Loucy (cell line): ENCODE results near the gene LBH.

ENCODE experiments used
- H2AFZ ChIP-seq: fragments of 200-600 bp; sonication (generic); 2 replicates; pipeline ENCODE4 v1.6.0; 2016; ENCODE audit warnings: antibody characterized with exemption, mild to moderate bottlenecking, low read length, moderate library complexity
- H3F3A ChIP-seq: fragments of 200-600 bp; 2 replicates; pipeline ENCODE4 v1.6.0; 2016; ENCODE audit warnings: antibody characterized with exemption, low read depth, mild to moderate bottlenecking
- H3K27me3 ChIP-seq: fragments of 200-600 bp; sonication (generic); 2 replicates; pipeline ENCODE4 v1.6.1; 2014; ENCODE audit warnings: low read length, mild to moderate bottlenecking; ENCODE audit not compliant: insufficient read depth, poor library complexity, severe bottlenecking
- H3K36me3 ChIP-seq: fragments of 200-600 bp; sonication (generic); 2 replicates; pipeline ENCODE4 v1.6.1; 2016; ENCODE audit warnings: low read length; ENCODE audit not compliant: insufficient read depth
- H3K4me1 ChIP-seq: fragments of 200-600 bp; sonication (generic); 2 replicates; pipeline ENCODE4 v1.5.1; 2014; ENCODE audit warnings: low read length, mild to moderate bottlenecking; ENCODE audit not compliant: insufficient read depth, poor library complexity, severe bottlenecking
- H3K4me2 ChIP-seq: fragments of 200-600 bp; sonication (generic); 2 replicates; pipeline ENCODE4 v1.6.0; 2014; ENCODE audit warnings: antibody characterized with exemption, low read length, low read depth, mild to moderate bottlenecking; ENCODE audit not compliant: poor library complexity, severe bottlenecking
- H3K4me3 ChIP-seq: fragments of 200-600 bp; sonication (generic); 2 replicates; pipeline ENCODE4 v1.5.1; 2014; ENCODE audit warnings: low read length, mild to moderate bottlenecking, mixed read lengths; ENCODE audit not compliant: poor library complexity, severe bottlenecking
- H3K79me2 ChIP-seq: fragments of 200-600 bp; sonication (generic); 2 replicates; pipeline ENCODE4 v1.6.1; 2014; ENCODE audit warnings: low read length; ENCODE audit not compliant: insufficient read depth
- H3K9ac ChIP-seq: fragments of 200-600 bp; sonication (generic); 2 replicates; pipeline ENCODE4 v1.6.0; 2014; ENCODE audit warnings: mild to moderate bottlenecking, low read depth, low read length, moderate library complexity; ENCODE audit not compliant: poor library complexity, severe bottlenecking
- H3K9me2 ChIP-seq: fragments of 200-600 bp; sonication (generic); replicated peaks from 2 replicates; pipeline ENCODE4 v1.6.1; 2016; ENCODE audit warnings: low read depth, low read length, mixed read lengths
- H3K9me3 ChIP-seq: fragments of 200-600 bp; sonication (generic); 2 replicates; pipeline ENCODE4 v1.6.1; 2014; ENCODE audit warnings: mild to moderate bottlenecking, antibody characterized with exemption, low read length, low read depth; ENCODE audit not compliant: insufficient read depth
- H4K20me1 ChIP-seq: fragments of 200-600 bp; sonication (generic); 2 replicates; pipeline ENCODE4 v1.6.0; 2014; ENCODE audit warnings: antibody characterized with exemption, low read length, mild to moderate bottlenecking; ENCODE audit not compliant: insufficient read depth, poor library complexity, severe bottlenecking
- CTCF ChIP-seq: fragments of 200-600 bp; sonication (generic); conservative IDR thresholded peaks from 2 replicates; pipeline ENCODE4 v1.5.1; 2014; ENCODE audit warnings: mild to moderate bottlenecking, antibody characterized with exemption, low read length
- EZH2phosphoT487 ChIP-seq: fragments of 200-600 bp; IDR thresholded peaks from 2 replicates; pipeline ENCODE4 v1.6.1; 2018; ENCODE audit warnings: antibody characterized with exemption, mild to moderate bottlenecking, moderate library complexity, borderline replicate concordance

Gene LBH

DNA sequence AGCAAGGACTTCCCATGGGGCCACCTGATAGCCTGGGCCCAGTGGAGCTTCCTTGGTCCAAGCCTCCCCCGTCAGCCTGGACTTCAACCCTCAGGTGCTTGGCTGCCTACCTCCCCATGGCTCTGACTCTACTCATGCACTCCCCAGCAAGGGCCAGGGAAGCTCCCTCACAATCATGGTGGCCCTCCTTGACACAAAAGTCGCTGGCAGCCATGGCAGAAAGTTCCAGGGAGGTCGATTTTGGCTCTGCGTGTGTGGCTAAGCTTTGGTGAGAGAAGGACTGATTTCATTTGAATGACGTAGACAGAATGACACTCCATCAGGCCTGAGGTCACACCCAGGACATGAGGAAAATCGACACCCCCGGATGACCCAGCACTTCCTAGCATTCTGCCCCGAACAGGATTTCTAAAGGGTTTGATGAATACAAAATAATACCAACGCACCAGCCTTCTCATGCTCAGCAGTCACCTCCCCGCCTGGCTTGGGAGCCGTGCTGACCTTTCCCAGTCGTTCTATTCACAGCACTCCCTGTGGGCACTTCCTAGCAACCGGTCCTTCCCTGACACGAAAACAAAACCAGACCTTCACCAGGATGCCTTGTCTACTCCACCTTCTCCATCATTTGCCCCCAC, 52.7 kb downstream of the LBH start:
- Histone ChIP-seq H3K9ac (no peak overlapping the region), H3K27me3 (no peaks in the 10 kb centered on the region), H3K4me3 (no peak overlapping the region), H3K4me1 (peaks cover 26% of the 10 kb centered on the region), H3K36me3 (no peaks in the 10 kb centered on the region), H2AFZ (no peak overlapping the region), H3K9me3 (no peaks in the 10 kb centered on the region), H3F3A (no peaks in the 10 kb centered on the region), H3K79me2 (no peaks in the 10 kb centered on the region), H3K9me2 (no peaks in the 10 kb centered on the region), H4K20me1 (no peaks in the 10 kb centered on the region), H3K4me2 (no peak overlapping the region)
- TF ChIP-seq CTCF: no peak
- no peak for TF ChIP-seq EZH2phosphoT487

DNA sequence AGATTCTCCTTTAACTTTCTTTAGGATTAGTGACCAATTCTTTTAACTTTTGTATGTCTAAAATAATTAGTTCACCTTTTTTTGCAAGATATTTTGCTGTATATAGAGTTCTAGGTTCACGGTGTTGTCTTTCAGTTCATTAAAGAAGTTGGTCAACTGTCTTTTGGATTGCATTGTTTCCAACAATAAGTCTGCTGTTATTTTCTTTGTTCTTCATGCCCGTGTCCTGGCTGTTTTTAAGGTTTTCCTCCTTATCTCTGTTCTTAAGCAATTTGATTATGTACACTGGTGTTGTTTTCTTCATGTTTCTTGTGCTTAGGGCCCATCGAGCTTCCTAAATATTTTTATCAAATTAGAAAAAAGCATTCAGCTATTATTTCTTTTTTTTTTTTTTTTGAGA, 54.4 kb downstream of the LBH start:
- Histone ChIP-seq H2AFZ (no peak overlapping the region), H3K79me2 (no peaks in the 10 kb centered on the region), H3K9me2 (no peaks in the 10 kb centered on the region), H3K4me1 (peaks cover 42% of the 10 kb centered on the region), H4K20me1 (no peaks in the 10 kb centered on the region), H3F3A (peaks cover 4% of the 10 kb centered on the region; the same call in 1 of the 2 replicates), H3K4me2 (no peak overlapping the region), H3K36me3 (no peaks in the 10 kb centered on the region), H3K27me3 (no peaks in the 10 kb centered on the region), H3K4me3 (no peak overlapping the region), H3K9ac (no peak overlapping the region), H3K9me3 (no peaks in the 10 kb centered on the region)
- no peak for TF ChIP-seq CTCF
- no peak for TF ChIP-seq EZH2phosphoT487

DNA sequence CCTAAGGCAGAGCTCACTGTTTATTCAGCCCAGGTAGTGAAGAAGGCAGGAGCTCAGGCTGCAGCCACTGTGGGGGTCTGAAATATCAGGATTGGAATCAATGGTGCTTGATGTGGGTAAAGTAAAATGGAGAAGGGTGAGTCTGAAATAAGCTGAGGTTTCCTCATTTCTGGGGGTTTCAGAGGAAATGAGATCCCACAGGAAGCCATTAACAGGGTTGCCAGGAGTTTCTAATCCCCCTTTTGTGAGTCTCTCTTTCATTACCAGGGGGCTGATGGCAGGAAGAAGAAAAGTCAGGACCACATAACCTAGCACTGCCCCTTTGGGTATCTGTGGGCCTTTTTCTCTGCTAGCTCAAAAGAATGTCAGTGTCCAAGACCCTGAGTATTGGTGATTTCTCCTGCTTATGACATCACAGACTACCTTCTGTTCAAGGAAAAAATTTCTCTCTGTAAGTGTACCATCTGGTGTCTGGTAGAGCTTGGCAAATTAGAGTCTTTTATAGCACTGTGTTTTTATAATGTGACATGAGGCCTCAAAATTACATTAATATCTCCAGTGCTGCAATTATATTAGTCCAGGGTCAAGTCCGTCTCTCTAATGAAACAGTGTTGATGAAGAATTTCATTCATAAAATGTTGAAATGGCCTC, 56.0 kb downstream of the LBH start:
- Histone ChIP-seq H3K36me3 (no peaks in the 10 kb centered on the region), H2AFZ (no peak overlapping the region), H3K79me2 (no peaks in the 10 kb centered on the region), H3F3A (peaks cover 4% of the 10 kb centered on the region; the same call in 1 of the 2 replicates), H3K4me1 (peaks cover 46% of the 10 kb centered on the region), H3K4me3 (no peak overlapping the region), H3K9me2 (no peaks in the 10 kb centered on the region), H3K4me2 (peak overlapping the region; percentile 49), H3K27me3 (no peaks in the 10 kb centered on the region), H3K9me3 (no peaks in the 10 kb centered on the region), H4K20me1 (no peaks in the 10 kb centered on the region), H3K9ac (no peak overlapping the region)
- no peak for TF ChIP-seq EZH2phosphoT487
- no peak for TF ChIP-seq CTCF
